HCT116 (cell line): ENCODE results near the gene CBX8. TPM values are rescaled to one million over a fixed set of nuclear protein-coding genes. Genes with fewer than 3 reads are reported as not detected.

ENCODE experiments used
- ATAC-seq: fragments of 200-7000 bp; cut with Tn5 transposase; 2 replicates; pipeline ENCODE4 v1.9.1; 2020; ENCODE audit warnings: mild to moderate bottlenecking, moderate library complexity
- BruUV-seq: library from RNA; stranded (reverse); fragments of 400-500 nt; replicated peaks from 2 replicates; lab custom pipeline; 2021; lab: Mats Ljungman, UMichigan
- CTCF ChIA-PET: fragments of 300-600 bp; sonication (Branson Sonifier 250); formaldehyde crosslinking; loops from one replicate; lab custom pipeline; 2021; ENCODE audit warnings: antibody characterized with exemption; lab: Charles Lee
- POLR2A ChIA-PET: fragments of 300-600, 350-600 bp; sonication (Branson Sonifier 250); formaldehyde crosslinking; loops from one replicate; lab custom pipeline; 2021; ENCODE audit warnings: antibody characterized with exemption; lab: Charles Lee
- RAD21 ChIA-PET, 2 experiments: fragments of 300-600 bp; sonication (Branson Sonifier 250); formaldehyde crosslinking; loops; one replicate each; lab custom pipeline; 2023; ENCODE audit warnings: low total read pairs in 2 of 2; ENCODE audit not compliant: uncharacterized antibody in 2 of 2, unreplicated experiment in 2 of 2, low non-redundant PET in 1 of 2; lab: Charles Lee
- DNase-seq: peaks from one replicate; pipeline ENCODE4 v3.0.0-alpha.2; 2010; ENCODE audit warnings: low read depth, low spot score
- H2AFZ ChIP-seq: fragments of 200-600 bp; shearing (Covaris generic), sonication (generic); 2 replicates; pipeline ENCODE4 v1.6.1; 2017; ENCODE audit warnings: low read depth, mixed run types, mixed read lengths, antibody characterized with exemption, low read length; ENCODE audit not compliant: poor library complexity, severe bottlenecking
- H3K27ac ChIP-seq: 2 replicates; pipeline ENCODE4 v1.5.1; 2012; ENCODE audit warnings: low read depth, low read length
- H3K27me3 ChIP-seq: fragments of 200-600 bp; sonication (generic); 2 replicates; pipeline ENCODE4 v1.6.1; 2016; ENCODE audit warnings: mixed run types, low read length, mixed read lengths; ENCODE audit not compliant: insufficient read depth
- H3K36me3 ChIP-seq, 2 experiments: fragments of 200-500 bp in 1 of 2; fragments of 200-600 bp in 1 of 2; sonication (Bioruptor generic) in 1 of 2; sonication (generic) in 1 of 2; 2 replicates each; pipeline versions ENCODE4 v1.5.1 to v1.6.1; 2014 to 2016; ENCODE audit warnings: low read length in 2 of 2, inconsistent platforms in 1 of 2, mixed read lengths in 1 of 2, mixed run types in 1 of 2; ENCODE audit not compliant: insufficient read depth in 2 of 2, control insufficient read depth in 1 of 2
- H3K4me1 ChIP-seq, 2 experiments: fragments of 200-600 bp in 1 of 2; sonication (generic) in 1 of 2; 2 replicates each; pipeline versions ENCODE4 v1.5.1 to v1.6.1; 2012 to 2017; ENCODE audit warnings: low read length in 2 of 2, inconsistent platforms in 1 of 2, mild to moderate bottlenecking in 1 of 2, mixed read lengths in 1 of 2, mixed run types in 1 of 2, moderate library complexity in 1 of 2; ENCODE audit not compliant: insufficient read depth in 2 of 2, control insufficient read depth in 1 of 2
- H3K4me2 ChIP-seq: fragments of 200-600 bp; sonication (generic); 2 replicates; pipeline ENCODE4 v1.6.1; 2017; ENCODE audit warnings: mixed run types, low read length, mixed read lengths
- H3K4me3 ChIP-seq, 2 experiments: fragments of 200-600 bp in 1 of 2; sonication (generic) in 1 of 2; replicated peaks in 1 of 2; 2 replicates each; pipeline ENCODE4 v1.5.1; 2011 to 2016; ENCODE audit warnings: low read length in 2 of 2, control low read depth in 1 of 2, low read depth in 1 of 2, mild to moderate bottlenecking in 1 of 2, mixed read lengths in 1 of 2, mixed run types in 1 of 2
- H3K79me2 ChIP-seq: fragments of 200-600 bp; sonication (generic); 2 replicates; pipeline ENCODE4 v1.6.1; 2017; ENCODE audit warnings: mild to moderate bottlenecking, mixed run types, low read length, moderate library complexity, mixed read lengths; ENCODE audit not compliant: insufficient read depth
- H3K9ac ChIP-seq: fragments of 200-600 bp; sonication (generic); 2 replicates; pipeline ENCODE4 v1.6.1; 2016; ENCODE audit warnings: low read length, mixed read lengths
- H3K9me2 ChIP-seq: fragments of 200-600 bp; sonication (generic), shearing (Covaris generic); 2 replicates; pipeline ENCODE4 v1.6.1; 2017; ENCODE audit warnings: mixed run types, mild to moderate bottlenecking, moderate library complexity; ENCODE audit not compliant: insufficient read depth
- H3K9me3 ChIP-seq, 2 experiments: fragments of 200-500 bp in 1 of 2; fragments of 200-600 bp in 1 of 2; sonication (Bioruptor generic) in 1 of 2; sonication (generic) in 1 of 2; 2 replicates each; pipeline ENCODE4 v1.6.1; 2014 to 2017; ENCODE audit warnings: low read length in 2 of 2, mixed read lengths in 2 of 2, inconsistent platforms in 1 of 2, low read depth in 1 of 2, mild to moderate bottlenecking in 1 of 2, mixed run types in 1 of 2, moderate library complexity in 1 of 2; ENCODE audit not compliant: control insufficient read depth in 1 of 2, insufficient read depth in 1 of 2
- H4K20me1 ChIP-seq: fragments of 200-600 bp; sonication (generic), shearing (Covaris generic); 2 replicates; pipeline ENCODE4 v1.6.1; 2017; ENCODE audit warnings: mixed run types, mild to moderate bottlenecking, moderate library complexity; ENCODE audit not compliant: insufficient read depth
- ATF3 ChIP-seq: IDR thresholded peaks from 2 replicates; pipeline ENCODE4 v1.6.1; 2012
- CEBPB ChIP-seq: IDR thresholded peaks from 2 replicates; pipeline ENCODE4 v1.6.1; 2012; ENCODE audit warnings: low read depth
- CTCF ChIP-seq, 3 experiments: fragments of 200-600 bp in 1 of 3; sonication (generic) in 1 of 3; IDR thresholded peaks in 2 of 3; conservative IDR thresholded peaks in 1 of 3; 2 replicates each; pipeline ENCODE4 v1.5.1; 2012 to 2017; ENCODE audit warnings: low read depth in 2 of 3, low read length in 2 of 3, antibody characterized with exemption in 1 of 3, borderline replicate concordance in 1 of 3, control low read depth in 1 of 3, mild to moderate bottlenecking in 1 of 3, mixed read lengths in 1 of 3, mixed run types in 1 of 3, moderate library complexity in 1 of 3; ENCODE audit not compliant: insufficient read depth in 1 of 3
- EGR1 ChIP-seq: IDR thresholded peaks from 2 replicates; pipeline ENCODE4 v1.6.1; 2012; ENCODE audit warnings: low read depth
- ELF1 ChIP-seq: IDR thresholded peaks from 2 replicates; pipeline ENCODE4 v1.6.1; 2012; ENCODE audit warnings: low read depth, borderline replicate concordance
- EZH2phosphoT487 ChIP-seq: fragments of 200-600 bp; IDR thresholded peaks from 2 replicates; pipeline ENCODE4 v1.6.1; 2018; ENCODE audit warnings: antibody characterized with exemption, borderline replicate concordance
- JUND ChIP-seq: IDR thresholded peaks from 2 replicates; pipeline ENCODE4 v1.6.1; 2012
- MAX ChIP-seq: IDR thresholded peaks from 2 replicates; pipeline ENCODE4 v1.6.1; 2012
- RAD21 ChIP-seq: IDR thresholded peaks from 2 replicates; pipeline ENCODE4 v1.6.1; 2012; ENCODE audit warnings: low read depth, mild to moderate bottlenecking
- REST ChIP-seq: IDR thresholded peaks from 2 replicates; pipeline ENCODE4 v1.6.1; 2012; ENCODE audit warnings: low read depth
- SIN3A ChIP-seq: IDR thresholded peaks from 2 replicates; pipeline ENCODE4 v1.6.1; 2012; ENCODE audit warnings: low read depth
- SP1 ChIP-seq: IDR thresholded peaks from 2 replicates; pipeline ENCODE4 v1.6.1; 2012; ENCODE audit warnings: low read depth
- SRF ChIP-seq: IDR thresholded peaks from 2 replicates; pipeline ENCODE4 v1.6.1; 2012; ENCODE audit warnings: low read depth
- TCF7L2 ChIP-seq: IDR thresholded peaks from 2 replicates; pipeline ENCODE4 v1.7.0; 2011; ENCODE audit warnings: borderline replicate concordance, inconsistent platforms; ENCODE audit not compliant: insufficient read depth, insufficient read length; ENCODE audit errors: extremely low read depth
- ZBTB33 ChIP-seq: IDR thresholded peaks from 2 replicates; pipeline ENCODE4 v1.6.1; 2011; ENCODE audit warnings: mild to moderate bottlenecking, low read length, moderate library complexity; ENCODE audit not compliant: insufficient replicate concordance; ENCODE audit errors: extremely low read depth
- ZNF274 ChIP-seq: fragments of 200-500 bp; sonication (Bioruptor generic); IDR thresholded peaks from 2 replicates; pipeline ENCODE4 v1.6.1; 2014; ENCODE audit warnings: mild to moderate bottlenecking, low read depth, low read length, inconsistent platforms
- intact Hi-C: fragments of 100-400 bp; cut with micrococcal nuclease; formaldehyde crosslinking; loops from 2 replicates; pipeline ENCODE4 v1.10.0; 2022
- total RNA-seq: library from RNA; stranded (reverse); gene quantifications from one replicate; pipeline ENCODE4 v1.2.1, GENCODE V29; 2021; ENCODE audit not compliant: unreplicated experiment

CBX8 gene
- total RNA-seq, 1 experiment from 2014 or later, result 29.0 TPM

GRCh38 chr17:79830763-79831264 lies 33.9 kb upstream of the CBX8 start:
- intact Hi-C loops, result no loop called here
- ATAC-seq, result no peak
- no TSS peak for BruUV-seq
- no peaks in the 10 kb centered on the region for H3K9me3 ChIP-seq
- RAD21 ChIA-PET, result no interaction called here
- no peak overlapping the region for H2AFZ ChIP-seq
- TF ChIP-seq EZH2phosphoT487, result no peak
- TF ChIP-seq JUND, result no peak
- TF ChIP-seq SIN3A, result no peak
- no peak for TF ChIP-seq ELF1
- TF ChIP-seq RAD21, result no peak
- no peak for TF ChIP-seq TCF7L2
- no peak for TF ChIP-seq SP1
- TF ChIP-seq EGR1, result no peak
- TF ChIP-seq ZNF274, result no peak
- no peak for TF ChIP-seq ZBTB33
- no peak for TF ChIP-seq REST
- no peak for TF ChIP-seq SRF
- no peak for TF ChIP-seq ATF3
- TF ChIP-seq MAX, result no peak
- TF ChIP-seq CTCF (IDR thresholded peaks at IDR 0.05 in 2 of 3, conservative IDR thresholded peaks at IDR 0.05 in 1 of 3; ENCODE audit: borderline replicate concordance in 1 of 3, insufficient read depth in 1 of 3, low read depth in 2 of 3, low read length in 2 of 3), result no peak
- TF ChIP-seq CEBPB, result no peak
- no peak overlapping the region for H3K4me3 ChIP-seq
- H3K79me2 ChIP-seq, result peaks cover 23% of the 10 kb centered on the region
- H3K9ac ChIP-seq, result no peak overlapping the region
- POLR2A ChIA-PET, result interaction anchor here (0.9 kb wide), 1 partner anchor 9 kb away, joined by 4 read pairs; the partner anchor contains the start of gene CBX4
- H3K9me2 ChIP-seq, result no peaks in the 10 kb centered on the region
- peaks cover 36 to 51% of the 10 kb centered on the region in 2 experiments for H3K4me1 ChIP-seq
- no peak overlapping the region for H3K27ac ChIP-seq
- H3K4me2 ChIP-seq, result no peak overlapping the region
- peaks cover 9 to 16% of the 10 kb centered on the region in 2 experiments; a peak in 2 of 4 replicates for H3K36me3 ChIP-seq
- no peaks in the 10 kb centered on the region for H3K27me3 ChIP-seq
- no peaks in the 10 kb centered on the region; the same call in 1 of the 2 replicates for H4K20me1 ChIP-seq
- CTCF ChIA-PET, result interaction anchor here (1.0 to 1.9 kb wide), 3 partner anchors 9 to 177 kb away, joined by 3 to 10 read pairs (median 4); partner anchors contain the start of gene CBX4
- no peak for DNase-seq
